HepG2 (cell line): ENCODE results near the gene IL10. TPM values are rescaled to one million over a fixed set of nuclear protein-coding genes. Genes with fewer than 3 reads are reported as not detected.

Experiments used
- ATAC-seq: fragments of 200-7000 bp; cut with Tn5 transposase; 3 replicates; pipeline ENCODE4 v1.9.1; 2020; ENCODE audit warnings: mild to moderate bottlenecking, moderate library complexity
- BruUV-seq: library from RNA; stranded (reverse); fragments of 400-500 nt; replicated peaks from 2 replicates; lab custom pipeline; 2021; lab: Mats Ljungman, UMichigan
- CTCF ChIA-PET: fragments of 300-600 bp; formaldehyde crosslinking; extraction: SDS; loops from one replicate; lab custom pipeline; 2021; ENCODE audit warnings: low total read pairs, inconsistent platforms, low intra/inter-chr PET ratio; lab: Yijun Ruan, JAX
- POLR2A ChIA-PET: fragments of 350-600 bp; sonication (Branson Sonifier 250); formaldehyde crosslinking; loops from one replicate; lab custom pipeline; 2020; ENCODE audit warnings: antibody characterized with exemption, inconsistent platforms; lab: Yijun Ruan, JAX
- DNase-seq: peaks from one replicate; pipeline ENCODE4 v3.0.0-alpha.2; 2015; ENCODE audit warnings: low spot score
- FAIRE-seq: peaks from 3 replicates; lab custom pipeline; 2011; peaks lifted over from hg19 to GRCh38; lab: Jason Lieb, UNC
- H2AFZ ChIP-seq: one replicate; pipeline ENCODE4 v1.6.1; 2011; ENCODE audit warnings: low read length, inconsistent platforms
- H3K27ac ChIP-seq: fragments of 300-600 bp; 3 replicates; pipeline ENCODE4 v1.8.0; 2011; ENCODE audit warnings: mixed run types, mild to moderate bottlenecking, mixed read lengths, low read length, inconsistent platforms; ENCODE audit not compliant: insufficient read depth; ENCODE audit errors: extremely low read length
- H3K27me3 ChIP-seq, 2 experiments: fragments of 200-600 bp in 1 of 2; 2 replicates in 1 of 2; 3 replicates in 1 of 2; pipeline versions ENCODE4 v1.6.0 to v1.8.0; 2011; ENCODE audit warnings: low read length in 2 of 2, mild to moderate bottlenecking in 2 of 2, moderate library complexity in 2 of 2, inconsistent platforms in 1 of 2; ENCODE audit not compliant: insufficient read depth in 2 of 2, control insufficient read depth in 1 of 2
- H3K36me3 ChIP-seq, 2 experiments: fragments of 200-600 bp in 1 of 2; replicated peaks in 1 of 2; 2 replicates in 1 of 2; 3 replicates in 1 of 2; pipeline versions ENCODE4 v1.5.1 to v1.8.0; 2011; ENCODE audit warnings: low read length in 2 of 2, inconsistent platforms in 1 of 2; ENCODE audit not compliant: insufficient read depth in 2 of 2, control insufficient read depth in 1 of 2
- H3K4me1 ChIP-seq: 2 replicates; pipeline ENCODE4 v1.5.1; 2012; ENCODE audit warnings: low read length, inconsistent platforms; ENCODE audit not compliant: insufficient read depth
- H3K4me2 ChIP-seq: 2 replicates; pipeline ENCODE4 v1.6.0; 2011; ENCODE audit warnings: low read depth, low read length, inconsistent platforms
- H3K4me3 ChIP-seq, 3 experiments: fragments of 200-600 bp in 1 of 3; sonication (generic), shearing (Covaris generic) in 1 of 3; replicated peaks in 1 of 3; 2 replicates each; pipeline ENCODE4 v1.5.1; 2011 to 2016; ENCODE audit warnings: low read length in 3 of 3, inconsistent platforms in 2 of 3, low read depth in 2 of 3, mild to moderate bottlenecking in 2 of 3, control low read depth in 1 of 3, mixed read lengths in 1 of 3; ENCODE audit not compliant: insufficient read depth in 1 of 3
- H3K79me2 ChIP-seq: one replicate; pipeline ENCODE4 v1.6.1; 2011; ENCODE audit warnings: low read length, inconsistent platforms; ENCODE audit not compliant: insufficient read depth
- H3K9ac ChIP-seq: 2 replicates; pipeline ENCODE4 v1.6.0; 2011; ENCODE audit warnings: mild to moderate bottlenecking, low read depth, low read length, inconsistent platforms; ENCODE audit not compliant: insufficient read depth
- H3K9me3 ChIP-seq: 2 replicates; pipeline ENCODE4 v1.5.1; 2012; ENCODE audit warnings: mild to moderate bottlenecking, low read length
- H4K20me1 ChIP-seq: 2 replicates; pipeline ENCODE4 v1.6.0; 2011; ENCODE audit warnings: inconsistent platforms, mild to moderate bottlenecking, low read length, moderate library complexity; ENCODE audit not compliant: insufficient read depth
- FOSL2 ChIP-seq: sonication (generic); formaldehyde crosslinking; IDR thresholded peaks from 2 replicates; pipeline ENCODE4 v1.4.0; 2020; ENCODE audit warnings: missing genetic modification reagents
- HMG20B ChIP-seq: conservative IDR thresholded peaks from 2 replicates; pipeline ENCODE4 v1.6.1; 2016; ENCODE audit warnings: missing genetic modification reagents, missing compliant biosample characterization
- NR2F1 ChIP-seq, 2 experiments: fragments of 450-650 bp in 1 of 2; formaldehyde crosslinking in 1 of 2; IDR thresholded peaks; 2 replicates each; pipeline versions ENCODE4 v1.5.0 to v1.6.1; 2016 to 2020; ENCODE audit warnings: mild to moderate bottlenecking in 1 of 2, missing compliant biosample characterization in 1 of 2, missing genetic modification reagents in 1 of 2, moderate library complexity in 1 of 2
- NR2F6 ChIP-seq, 2 experiments: IDR thresholded peaks; 2 replicates each; pipeline ENCODE4 v1.6.1; 2016; ENCODE audit warnings: antibody characterized with exemption in 1 of 2, mild to moderate bottlenecking in 1 of 2
- RARA ChIP-seq: IDR thresholded peaks from 2 replicates; pipeline ENCODE4 v1.6.1; 2016; ENCODE audit warnings: missing genetic modification reagents, missing compliant biosample characterization
- SMAD3 ChIP-seq: sonication (generic); formaldehyde crosslinking; IDR thresholded peaks from 2 replicates; pipeline ENCODE4 v1.4.0; 2020; ENCODE audit warnings: missing genetic modification reagents
- ZBTB1 ChIP-seq: sonication (generic); formaldehyde crosslinking; IDR thresholded peaks from 2 replicates; pipeline ENCODE4 v1.4.0; 2020; ENCODE audit warnings: missing genetic modification reagents, borderline replicate concordance
- ZNF354B ChIP-seq: sonication (generic); formaldehyde crosslinking; IDR thresholded peaks from 2 replicates; pipeline ENCODE4 v1.8.0; 2022; ENCODE audit warnings: mild to moderate bottlenecking, missing genetic modification reagents
- ZNF720 ChIP-seq: sonication (generic); formaldehyde crosslinking; IDR thresholded peaks from 2 replicates; pipeline ENCODE4 v1.4.0; 2020; ENCODE audit warnings: missing genetic modification reagents
- WGBS: methylation state at CpG from one replicate; pipeline ENCODE4 v1.1.6; 2017; ENCODE audit warnings: low lambda C conversion rate; 5-methylcytosine and 5-hydroxymethylcytosine counted together
- in situ Hi-C: cut with HindIII; loops from 2 replicates; pipeline ENCODE4 v1.10.0; 2017; ENCODE audit warnings: low pct_unique_long_range_greater_than_20kb; ENCODE audit not compliant: extremely low pct_ligation_motif_present
- intact Hi-C: fragments of 100-400 bp; cut with micrococcal nuclease; formaldehyde crosslinking; loops from one replicate; pipeline ENCODE4 v1.10.0; 2022; ENCODE audit not compliant: unreplicated experiment
- polyA plus RNA-seq, 8 experiments: library from polyadenylated mRNA; depleted of rRNA in 3 of 8; stranded (reverse) in 7 of 8; unstranded in 1 of 8; fragments of >200 nt; fragmentation: Illumina TruSeq in 4 of 8; extraction: Trizol in 4 of 8; gene quantifications; 2 replicates each; pipeline versions ENCODE4 v1.2.1 to v1.2.3, GENCODE V29; 2011 to 2016; ENCODE audit warnings: low read depth in 4 of 8, missing spikeins in 1 of 8, mixed read lengths in 1 of 8; ENCODE audit not compliant: insufficient read depth in 1 of 8
- total RNA-seq, 5 experiments: library from RNA; depleted of rRNA; stranded (reverse); fragments of >200 nt; fragmentation: Illumina TruSeq; extraction: Trizol; gene quantifications; 2 replicates each; pipeline ENCODE4 v1.2.3, GENCODE V29; 2016; ENCODE audit warnings: low read depth in 1 of 5
- TF ChIP-seq, protein P1 (sequence below): sonication (generic); formaldehyde crosslinking; IDR thresholded peaks from 2 replicates; pipeline ENCODE4 v1.8.1; 2022; ENCODE audit warnings: mild to moderate bottlenecking, missing genetic modification reagents

IL10 gene
- total and polyA plus RNA-seq, 2 of the 13 experiments (the other 11 are each of a cell fraction or from before 2014, with no cell fraction given), result not detected

DNA sequence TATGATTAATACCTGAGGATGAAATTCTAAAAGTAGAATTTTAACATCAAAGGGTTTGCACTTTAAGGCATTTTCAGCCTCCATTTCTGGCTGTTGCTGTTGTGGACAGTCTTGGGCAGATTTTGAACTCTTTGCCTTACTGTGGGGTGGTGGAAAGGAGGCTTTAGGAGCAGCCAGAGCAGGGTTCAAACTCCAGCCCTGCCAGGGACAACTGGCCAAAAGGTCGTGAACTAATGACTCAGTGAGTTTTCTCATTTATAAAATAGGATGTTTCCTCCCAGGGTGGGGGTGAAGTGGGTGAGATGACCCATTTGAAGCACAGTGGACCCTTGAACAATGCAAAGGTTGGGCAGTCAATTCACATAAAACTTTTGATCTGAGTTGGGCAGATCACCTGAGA, 50.8 kb downstream of the IL10 start:
- no peak overlapping the region for H3K9ac ChIP-seq
- DNase-seq (no peak), FAIRE-seq (no peak), ATAC-seq (no peak)
- H3K36me3 ChIP-seq, result no peaks in the 10 kb centered on the region
- H4K20me1 ChIP-seq, result peaks cover 26% of the 10 kb centered on the region
- no peak overlapping the region; the same call in 1 of the 2 replicates for H3K4me2 ChIP-seq
- intact Hi-C loops, result no loop called here
- POLR2A ChIA-PET, result no interaction called here
- H3K27me3 ChIP-seq, result no peaks in the 10 kb centered on the region
- peaks cover 16% of the 10 kb centered on the region for H3K79me2 ChIP-seq
- no peaks in the 10 kb centered on the region for H3K9me3 ChIP-seq
- BruUV-seq, result no TSS peak
- H3K27ac ChIP-seq, result no peak overlapping the region
- H3K4me1 ChIP-seq, result peaks cover 30% of the 10 kb centered on the region
- TF ChIP-seq ZNF354B (CRISPR knock-in tag) (no peak), RARA (peak; percentile 58), ZNF720 (CRISPR knock-in tag) (no peak), SMAD3 (no peak), NR2F1 (CRISPR knock-in tag; IDR thresholded peaks at IDR 0.05) (peak in 1 of 2 experiments; percentile 49; a peak in 1 of 4 replicates), FOSL2 (CRISPR knock-in tag) (peak; percentile 21; the same call in 1 of the 2 replicates), HMG20B (CRISPR knock-in tag) (no peak), NR2F6 (IDR thresholded peaks at IDR 0.05) (peak; percentile 43; the same call in 1 of the 2 replicates), NR2F6 (CRISPR knock-in tag; IDR thresholded peaks at IDR 0.05) (no peak), ZBTB1 (CRISPR knock-in tag) (no peak)
- TF ChIP-seq, protein P1, sequence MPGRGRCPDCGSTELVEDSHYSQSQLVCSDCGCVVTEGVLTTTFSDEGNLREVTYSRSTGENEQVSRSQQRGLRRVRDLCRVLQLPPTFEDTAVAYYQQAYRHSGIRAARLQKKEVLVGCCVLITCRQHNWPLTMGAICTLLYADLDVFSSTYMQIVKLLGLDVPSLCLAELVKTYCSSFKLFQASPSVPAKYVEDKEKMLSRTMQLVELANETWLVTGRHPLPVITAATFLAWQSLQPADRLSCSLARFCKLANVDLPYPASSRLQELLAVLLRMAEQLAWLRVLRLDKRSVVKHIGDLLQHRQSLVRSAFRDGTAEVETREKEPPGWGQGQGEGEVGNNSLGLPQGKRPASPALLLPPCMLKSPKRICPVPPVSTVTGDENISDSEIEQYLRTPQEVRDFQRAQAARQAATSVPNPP (CRISPR knock-in tag), result no peak
- TF ChIP-seq, all 625 proteins: peak for 4
- in situ Hi-C loops, result no loop called here
- Histone ChIP-seq H3K4me3 (no peak overlapping the region), H2AFZ (no peak overlapping the region)
- 72% methylated on average over 1 of the region's 1 CpG for WGBS
- CTCF ChIA-PET, result no interaction called here
